ENCODE measurements around the gene MAST1. TPM values are rescaled to one million over a fixed set of nuclear protein-coding genes. Genes with fewer than 3 reads are reported as not detected.

The MAST1 gene
- total RNA-seq, 1 donor from 2014 or later: not detected

- TF ChIP-seq CTCF (IDR thresholded peaks at IDR 0.05; ENCODE audit: borderline replicate concordance): no peak
- DNase-seq: no peak
- Histone ChIP-seq H3K4me3 (no peak overlapping the region), H3K4me1 (peaks cover 15% of the 10 kb centered on the region), H3K9me3 (replicated peaks) (no peaks in the 10 kb centered on the region), H3K27ac (replicated peaks) (no peak overlapping the region), H3K27me3 (ENCODE audit: low read depth) (peaks cover 29% of the 10 kb centered on the region), H3K36me3 (no peaks in the 10 kb centered on the region)
- intact Hi-C loops (cut with micrococcal nuclease): no loop called here
Observed at GRCh38 chr19:12868540-12869112, 30.3 kb downstream of the MAST1 start.

GRCh38 chr19:12871681-12872080, 33.4 kb downstream of the MAST1 start:
- no peak for DNase-seq
- Histone ChIP-seq H3K27me3 (ENCODE audit: low read depth) (peaks cover 36% of the 10 kb centered on the region), H3K36me3 (peaks cover 13% of the 10 kb centered on the region), H3K4me3 (no peak overlapping the region), H3K27ac (replicated peaks) (no peak overlapping the region), H3K9me3 (replicated peaks) (no peaks in the 10 kb centered on the region), H3K4me1 (peaks cover 17% of the 10 kb centered on the region)
- intact Hi-C loops (cut with micrococcal nuclease): no loop called here
- TF ChIP-seq CTCF (IDR thresholded peaks at IDR 0.05; ENCODE audit: borderline replicate concordance): no peak

GRCh38 chr19:12872255-12872654, 33.9 kb downstream of the MAST1 start:
- no peak for TF ChIP-seq CTCF (IDR thresholded peaks at IDR 0.05; ENCODE audit: borderline replicate concordance)
- no peak for DNase-seq
- H3K4me3 ChIP-seq: no peak overlapping the region
- H3K27me3 ChIP-seq (ENCODE audit: low read depth): peaks cover 30% of the 10 kb centered on the region
- H3K4me1 ChIP-seq: peaks cover 15% of the 10 kb centered on the region
- no peaks in the 10 kb centered on the region for H3K9me3 ChIP-seq (replicated peaks)
- peaks cover 18% of the 10 kb centered on the region for H3K36me3 ChIP-seq
- intact Hi-C loops (cut with micrococcal nuclease): no loop called here
- H3K27ac ChIP-seq (replicated peaks): no peak overlapping the region

- TF ChIP-seq CTCF (IDR thresholded peaks at IDR 0.05; ENCODE audit: borderline replicate concordance): no peak
- Histone ChIP-seq H3K9me3 (replicated peaks) (no peaks in the 10 kb centered on the region), H3K27me3 (ENCODE audit: low read depth) (peaks cover 22% of the 10 kb centered on the region), H3K4me3 (peak overlapping the region; percentile 59), H3K27ac (replicated peaks) (no peak overlapping the region), H3K4me1 (peaks cover 8% of the 10 kb centered on the region), H3K36me3 (peaks cover 28% of the 10 kb centered on the region)
- intact Hi-C loops (cut with micrococcal nuclease): no loop called here
- DNase-seq: no peak
Observed at GRCh38 chr19:12872941-12873890, 34.9 kb downstream of the MAST1 start.

GRCh38 chr19:12873891-12874745, 35.8 kb downstream of the MAST1 start:
- peaks cover 34% of the 10 kb centered on the region for H3K36me3 ChIP-seq
- peaks cover 13% of the 10 kb centered on the region for H3K27me3 ChIP-seq (ENCODE audit: low read depth)

More at GRCh38 chr19:12873891-12874745, 35.8 kb downstream of the MAST1 start:
- H3K4me1 ChIP-seq: peaks cover 8% of the 10 kb centered on the region
- no peaks in the 10 kb centered on the region for H3K9me3 ChIP-seq (replicated peaks)
- H3K27ac ChIP-seq (replicated peaks): no peak overlapping the region
- no peak for TF ChIP-seq CTCF (IDR thresholded peaks at IDR 0.05; ENCODE audit: borderline replicate concordance)
- intact Hi-C loops (cut with micrococcal nuclease): no loop called here
- H3K4me3 ChIP-seq: peak overlapping the region; percentile 59
- no peak for DNase-seq

Measured in left ventricle myocardium inferior (tissue), 1 donor.